ENCODE results near the gene TIGD6. TPM values are rescaled to one million over a fixed set of nuclear protein-coding genes. Genes with fewer than 3 reads are reported as not detected.

The TIGD6 gene
- total RNA-seq, 4 donors from 2014 or later: 6.4 to 7.9 (median 6.7) TPM

GRCh38 chr5:149954798-149955197, 45.7 kb downstream of the TIGD6 start:
- no peak for DNase-seq
- Histone ChIP-seq H3K27ac (no peak overlapping the region), H3K4me1 (peaks cover 2 to 3% of the 10 kb centered on the region in 2 donors), H3K36me3 (no peaks in the 10 kb centered on the region), H3K27me3 (no peaks in the 10 kb centered on the region), H3K4me3 (replicated peaks in 1 of 3) (no peak overlapping the region), H3K9me3 (no peaks in the 10 kb centered on the region)
- 76 to 83% methylated on average over 6 of the region's 6 CpGs for WGBS, 2 donors
- TF ChIP-seq POLR2A (IDR thresholded peaks at IDR 0.05) (no peak), CTCF (IDR thresholded peaks at IDR 0.05) (no peak)
- intact Hi-C loops (cut with DNase I): no loop called here

GRCh38 chr5:149953436-149954121, 46.9 kb downstream of the TIGD6 start:
- DNase-seq: no peak
- no peaks in the 10 kb centered on the region for H3K4me1 ChIP-seq
- H3K36me3 ChIP-seq: no peaks in the 10 kb centered on the region
- intact Hi-C loops (cut with DNase I): no loop called here
- TF ChIP-seq CTCF (IDR thresholded peaks at IDR 0.05): no peak
- TF ChIP-seq POLR2A (IDR thresholded peaks at IDR 0.05): no peak
- no peaks in the 10 kb centered on the region for H3K27me3 ChIP-seq
- H3K27ac ChIP-seq: no peak overlapping the region
- WGBS, 2 donors: 86 to 90% methylated on average over 9 of the region's 9 CpGs
- no peak overlapping the region for H3K4me3 ChIP-seq (replicated peaks in 1 of 3)
- H3K9me3 ChIP-seq: no peaks in the 10 kb centered on the region

- no peak overlapping the region for H3K27ac ChIP-seq
- H3K4me3 ChIP-seq (replicated peaks in 1 of 3): no peak overlapping the region
- no peak for DNase-seq
- TF ChIP-seq CTCF (IDR thresholded peaks at IDR 0.05) (no peak), POLR2A (IDR thresholded peaks at IDR 0.05) (no peak)
- H3K4me1 ChIP-seq: no peaks in the 10 kb centered on the region
- no peaks in the 10 kb centered on the region for H3K27me3 ChIP-seq
- 77 to 85% methylated on average over 6 of the region's 6 CpGs for WGBS, 2 donors
- intact Hi-C loops (cut with DNase I): no loop called here
- no peaks in the 10 kb centered on the region for H3K9me3 ChIP-seq
- H3K36me3 ChIP-seq: no peaks in the 10 kb centered on the region
These were observed 49.2 kb downstream of the TIGD6 start for GRCh38 chr5:149951138-149951749.

GRCh38 chr5:149948993-149949392, 51.5 kb downstream of the TIGD6 start:
- Histone ChIP-seq H3K36me3 (no peaks in the 10 kb centered on the region), H3K9me3 (no peaks in the 10 kb centered on the region), H3K27ac (no peak overlapping the region), H3K4me1 (no peaks in the 10 kb centered on the region), H3K4me3 (replicated peaks in 1 of 3) (no peak overlapping the region), H3K27me3 (no peaks in the 10 kb centered on the region)
- TF ChIP-seq POLR2A (IDR thresholded peaks at IDR 0.05): no peak
- no peak for TF ChIP-seq CTCF (IDR thresholded peaks at IDR 0.05)
- intact Hi-C loops (cut with DNase I): no loop called here
- 91 to 93% methylated on average over 5 of the region's 5 CpGs for WGBS, 2 donors
- DNase-seq: no peak

GRCh38 chr5:149946118-149946517, 54.3 kb downstream of the TIGD6 start:
- no peaks in the 10 kb centered on the region for H3K9me3 ChIP-seq
- no peaks in the 10 kb centered on the region for H3K4me1 ChIP-seq
- no peaks in the 10 kb centered on the region for H3K27me3 ChIP-seq
- no peak for DNase-seq
- no peaks in the 10 kb centered on the region for H3K36me3 ChIP-seq
- TF ChIP-seq CTCF (IDR thresholded peaks at IDR 0.05): no peak
- TF ChIP-seq POLR2A (IDR thresholded peaks at IDR 0.05): no peak
- no peak overlapping the region for H3K4me3 ChIP-seq (replicated peaks in 1 of 3)
- intact Hi-C loops (cut with DNase I): no loop called here
- no peak overlapping the region for H3K27ac ChIP-seq
- WGBS, 2 donors: 91 to 95% methylated on average over 3 of the region's 3 CpGs

Measured in thyroid gland (tissue), 4 donors.